Measurements from ENCODE around the gene SYCP2.

Gene SYCP2

GRCh38 chr20:59827138-59828056, 106.0 kb downstream of the SYCP2 start:
- Mint-ChIP-seq H3K27ac (no peak overlapping the region), H3K4me3 (no peak overlapping the region), H3K27me3 (peaks cover 10% of the 10 kb centered on the region)

GRCh38 chr20:59825944-59826759, 107.3 kb downstream of the SYCP2 start:
- peaks cover 10% of the 10 kb centered on the region for H3K27me3 Mint-ChIP-seq
- H3K27ac Mint-ChIP-seq: no peak overlapping the region
- no peaks in the 10 kb centered on the region for H3K36me3 Mint-ChIP-seq
- H3K4me3 Mint-ChIP-seq: no peak overlapping the region
- H3K9me3 Mint-ChIP-seq: peaks cover 3% of the 10 kb centered on the region
- ATAC-seq: peak; percentile 25
- no peaks in the 10 kb centered on the region for H3K4me1 Mint-ChIP-seq

More at GRCh38 chr20:59827138-59828056, 106.0 kb downstream of the SYCP2 start:
- peaks cover 3% of the 10 kb centered on the region for H3K9me3 Mint-ChIP-seq
- ATAC-seq: no peak
- H3K36me3 Mint-ChIP-seq: no peaks in the 10 kb centered on the region
- no peaks in the 10 kb centered on the region for H3K4me1 Mint-ChIP-seq

- Mint-ChIP-seq H3K9me3 (peaks cover 3% of the 10 kb centered on the region), H3K27ac (no peak overlapping the region), H3K4me1 (no peaks in the 10 kb centered on the region), H3K36me3 (no peaks in the 10 kb centered on the region), H3K4me3 (no peak overlapping the region), H3K27me3 (peaks cover 13% of the 10 kb centered on the region)
- ATAC-seq: no peak
Observed at GRCh38 chr20:59825563-59825920, 107.9 kb downstream of the SYCP2 start.

GRCh38 chr20:59824711-59825562, 108.5 kb downstream of the SYCP2 start:
- peaks cover under 1% of the 10 kb centered on the region for H3K9me3 Mint-ChIP-seq
- H3K36me3 Mint-ChIP-seq: no peaks in the 10 kb centered on the region
- H3K4me1 Mint-ChIP-seq: no peaks in the 10 kb centered on the region
- no peak overlapping the region for H3K4me3 Mint-ChIP-seq
- ATAC-seq: no peak
- peaks cover 19% of the 10 kb centered on the region for H3K27me3 Mint-ChIP-seq
- no peak overlapping the region for H3K27ac Mint-ChIP-seq

GRCh38 chr20:59823491-59824259, 109.8 kb downstream of the SYCP2 start:
- Mint-ChIP-seq H3K9me3 (no peaks in the 10 kb centered on the region), H3K36me3 (no peaks in the 10 kb centered on the region), H3K27ac (no peak overlapping the region), H3K27me3 (peaks cover 16% of the 10 kb centered on the region), H3K4me1 (no peaks in the 10 kb centered on the region), H3K4me3 (no peak overlapping the region)
- ATAC-seq: no peak

GRCh38 chr20:59823030-59823423, 110.4 kb downstream of the SYCP2 start:
- H3K36me3 Mint-ChIP-seq: no peaks in the 10 kb centered on the region
- H3K27me3 Mint-ChIP-seq: peaks cover 10% of the 10 kb centered on the region
- H3K27ac Mint-ChIP-seq: no peak overlapping the region
- no peak for ATAC-seq
- H3K4me1 Mint-ChIP-seq: no peaks in the 10 kb centered on the region
- H3K4me3 Mint-ChIP-seq: no peak overlapping the region
- H3K9me3 Mint-ChIP-seq: no peaks in the 10 kb centered on the region

- Mint-ChIP-seq H3K4me3 (no peak overlapping the region), H3K9me3 (no peaks in the 10 kb centered on the region)
- ATAC-seq: no peak
Observed at GRCh38 chr20:59822291-59823029, 111.0 kb downstream of the SYCP2 start.

GRCh38 chr20:59821788-59822187, 111.6 kb downstream of the SYCP2 start:
- Mint-ChIP-seq H3K27ac (no peak overlapping the region), H3K36me3 (no peaks in the 10 kb centered on the region), H3K27me3 (peaks cover 10% of the 10 kb centered on the region), H3K9me3 (no peaks in the 10 kb centered on the region), H3K4me3 (no peak overlapping the region), H3K4me1 (no peaks in the 10 kb centered on the region)
- ATAC-seq: no peak

More at GRCh38 chr20:59822291-59823029, 111.0 kb downstream of the SYCP2 start:
- Mint-ChIP-seq H3K4me1 (no peaks in the 10 kb centered on the region), H3K27me3 (peaks cover 10% of the 10 kb centered on the region), H3K27ac (no peak overlapping the region), H3K36me3 (no peaks in the 10 kb centered on the region)

GRCh38 chr20:59821201-59821600, 112.2 kb downstream of the SYCP2 start:
- no peaks in the 10 kb centered on the region for H3K9me3 Mint-ChIP-seq
- no peak overlapping the region for H3K4me3 Mint-ChIP-seq
- H3K27me3 Mint-ChIP-seq: peaks cover 10% of the 10 kb centered on the region
- no peak for ATAC-seq
- no peaks in the 10 kb centered on the region for H3K36me3 Mint-ChIP-seq
- no peak overlapping the region for H3K27ac Mint-ChIP-seq
- H3K4me1 Mint-ChIP-seq: no peaks in the 10 kb centered on the region

GRCh38 chr20:59820204-59821041, 113.0 kb downstream of the SYCP2 start:
- H3K27ac Mint-ChIP-seq: no peak overlapping the region
- no peaks in the 10 kb centered on the region for H3K9me3 Mint-ChIP-seq
- peaks cover 10% of the 10 kb centered on the region for H3K27me3 Mint-ChIP-seq
- H3K4me3 Mint-ChIP-seq: no peak overlapping the region
- no peaks in the 10 kb centered on the region for H3K4me1 Mint-ChIP-seq
- no peaks in the 10 kb centered on the region for H3K36me3 Mint-ChIP-seq
- peak; percentile 11 for ATAC-seq

- no peak for ATAC-seq
- Mint-ChIP-seq H3K4me1 (no peaks in the 10 kb centered on the region), H3K9me3 (no peaks in the 10 kb centered on the region), H3K27me3 (peaks cover 10% of the 10 kb centered on the region), H3K27ac (no peak overlapping the region), H3K36me3 (no peaks in the 10 kb centered on the region), H3K4me3 (no peak overlapping the region)
Observed at GRCh38 chr20:59819496-59820203, 113.8 kb downstream of the SYCP2 start.

- no peak for ATAC-seq
- Mint-ChIP-seq H3K27ac (no peak overlapping the region), H3K4me3 (no peak overlapping the region), H3K9me3 (no peaks in the 10 kb centered on the region), H3K36me3 (no peaks in the 10 kb centered on the region), H3K4me1 (no peaks in the 10 kb centered on the region), H3K27me3 (peaks cover 10% of the 10 kb centered on the region)
Observed at GRCh38 chr20:59818911-59819310, 114.5 kb downstream of the SYCP2 start.
